H9 (cell line): ENCODE measurements around the gene LRP8. TPM values are rescaled to one million over a fixed set of nuclear protein-coding genes. Genes with fewer than 3 reads are reported as not detected.

Source experiments
- DNase-seq: peaks from one replicate; pipeline ENCODE4 v3.0.0-alpha.2; 2017
- H2AFZ ChIP-seq: one replicate; pipeline ENCODE4 v1.6.1; 2013; ENCODE audit warnings: mild to moderate bottlenecking, low read length, control low read depth, moderate library complexity
- H2AK5ac ChIP-seq: 2 replicates; pipeline ENCODE4 v1.6.1; 2013; ENCODE audit warnings: low read length, control low read depth, mixed read lengths; ENCODE audit not compliant: insufficient read length
- H2BK120ac ChIP-seq: one replicate; pipeline ENCODE4 v1.6.1; 2013; ENCODE audit warnings: low read depth, mild to moderate bottlenecking, low read length, control low read depth, inconsistent platforms; ENCODE audit not compliant: poor library complexity, severe bottlenecking
- H2BK12ac ChIP-seq: 2 replicates; pipeline ENCODE4 v1.6.1; 2013; ENCODE audit warnings: low read length, control low read depth, mixed read lengths, low read depth; ENCODE audit not compliant: insufficient read length
- H2BK15ac ChIP-seq: 2 replicates; pipeline ENCODE4 v1.6.1; 2013; ENCODE audit warnings: low read depth, low read length, control low read depth
- H2BK20ac ChIP-seq: one replicate; pipeline ENCODE4 v1.6.1; 2013; ENCODE audit warnings: low read depth, mild to moderate bottlenecking, low read length, control low read depth, inconsistent platforms; ENCODE audit not compliant: poor library complexity, severe bottlenecking
- H2BK5ac ChIP-seq: 2 replicates; pipeline ENCODE4 v1.6.1; 2013; ENCODE audit warnings: low read length, control low read depth, mixed read lengths; ENCODE audit not compliant: insufficient read length
- H3K14ac ChIP-seq: 2 replicates; pipeline ENCODE4 v1.6.1; 2013; ENCODE audit warnings: low read length, control low read depth; ENCODE audit not compliant: insufficient read depth
- H3K18ac ChIP-seq: 2 replicates; pipeline ENCODE4 v1.6.1; 2013; ENCODE audit warnings: low read depth, mild to moderate bottlenecking, mixed read lengths, low read length, control low read depth; ENCODE audit not compliant: insufficient read length
- H3K23ac ChIP-seq: 2 replicates; pipeline ENCODE4 v1.6.1; 2013; ENCODE audit warnings: low read length, control low read depth, mixed read lengths, low read depth; ENCODE audit not compliant: insufficient read length
- H3K23me2 ChIP-seq: 2 replicates; pipeline ENCODE4 v1.6.1; 2013; ENCODE audit warnings: low read depth, mild to moderate bottlenecking, mixed read lengths, low read length, control low read depth; ENCODE audit not compliant: insufficient read length, poor library complexity, severe bottlenecking
- H3K27ac ChIP-seq: 2 replicates; pipeline ENCODE4 v1.5.1; 2013; ENCODE audit warnings: low read length, control low read depth, mixed read lengths, low read depth; ENCODE audit not compliant: insufficient read length
- H3K27me3 ChIP-seq: 2 replicates; pipeline ENCODE4 v1.6.1; 2013; ENCODE audit warnings: low read length, control low read depth, inconsistent platforms; ENCODE audit not compliant: insufficient read depth
- H3K4ac ChIP-seq: 2 replicates; pipeline ENCODE4 v1.6.1; 2013; ENCODE audit warnings: low read depth, mild to moderate bottlenecking, control low read depth, inconsistent platforms, low read length, moderate library complexity
- H3K4me1 ChIP-seq: 2 replicates; pipeline ENCODE4 v1.6.1; 2013; ENCODE audit warnings: low read length, control low read depth, inconsistent platforms; ENCODE audit not compliant: insufficient read depth
- H3K4me2 ChIP-seq: 2 replicates; pipeline ENCODE4 v1.6.1; 2013; ENCODE audit warnings: low read length, control low read depth, mixed read lengths; ENCODE audit not compliant: insufficient read length, insufficient read depth
- H3K56ac ChIP-seq: 2 replicates; pipeline ENCODE4 v1.6.1; 2013; ENCODE audit warnings: low read depth, mild to moderate bottlenecking, mixed read lengths, low read length, control low read depth; ENCODE audit not compliant: insufficient read length
- H3K79me1 ChIP-seq: 2 replicates; pipeline ENCODE4 v1.6.1; 2013; ENCODE audit warnings: low read depth, mild to moderate bottlenecking, moderate library complexity, low read length, control low read depth, inconsistent platforms; ENCODE audit not compliant: insufficient read depth, poor library complexity, severe bottlenecking
- H3K79me2 ChIP-seq: 2 replicates; pipeline ENCODE4 v1.6.1; 2013; ENCODE audit warnings: low read length, control low read depth, inconsistent platforms; ENCODE audit not compliant: insufficient read depth
- H3K9ac ChIP-seq: 2 replicates; pipeline ENCODE4 v1.6.1; 2013; ENCODE audit warnings: low read length, control low read depth, mixed read lengths; ENCODE audit not compliant: insufficient read length; ENCODE audit errors: extremely low read depth
- H3K9me3 ChIP-seq: one replicate; pipeline ENCODE4 v1.6.1; 2013; ENCODE audit warnings: low read depth, low read length, inconsistent platforms; ENCODE audit not compliant: control insufficient read depth
- H3T11ph ChIP-seq: one replicate; pipeline ENCODE4 v1.6.1; 2013; ENCODE audit warnings: mild to moderate bottlenecking, low read length, control low read depth, inconsistent platforms
- H4K20me1 ChIP-seq: one replicate; pipeline ENCODE4 v1.6.1; 2013; ENCODE audit not compliant: control insufficient read depth, insufficient read length, insufficient read depth
- H4K5ac ChIP-seq: 2 replicates; pipeline ENCODE4 v1.6.1; 2013; ENCODE audit warnings: low read depth, mild to moderate bottlenecking, mixed read lengths, low read length, control low read depth; ENCODE audit not compliant: insufficient read length
- H4K8ac ChIP-seq: replicated peaks from 2 replicates; pipeline ENCODE4 v1.6.1; 2013; ENCODE audit warnings: low read length, control low read depth, mixed read lengths, low read depth; ENCODE audit not compliant: insufficient read length
- H4K91ac ChIP-seq: 2 replicates; pipeline ENCODE4 v1.6.1; 2013; ENCODE audit warnings: low read depth, mild to moderate bottlenecking, moderate library complexity, mixed read lengths, low read length, control low read depth; ENCODE audit not compliant: insufficient read length
- H3K27ac Mint-ChIP-seq, 3 experiments: 2 replicates in 2 of 3; 3 replicates in 1 of 3; pipeline ENCODE4 v1.8.0; 2020 to 2021; ENCODE audit warnings: mixed read lengths in 3 of 3, mild to moderate bottlenecking in 1 of 3, moderate library complexity in 1 of 3
- H3K27me3 Mint-ChIP-seq: 2 replicates; pipeline ENCODE4 v1.8.0; 2021; ENCODE audit warnings: low read depth, mild to moderate bottlenecking, moderate library complexity, mixed read lengths
- H3K36me3 Mint-ChIP-seq, 3 experiments: 2 replicates in 2 of 3; 3 replicates in 1 of 3; pipeline ENCODE4 v1.8.0; 2020 to 2021; ENCODE audit warnings: low read depth in 3 of 3, mixed read lengths in 3 of 3; ENCODE audit not compliant: insufficient read depth in 1 of 3
- H3K4me1 Mint-ChIP-seq, 2 experiments: 2 replicates each; pipeline ENCODE4 v1.8.0; 2020; ENCODE audit warnings: mixed read lengths in 2 of 2
- H3K4me3 Mint-ChIP-seq, 2 experiments: 2 replicates in 1 of 2; 3 replicates in 1 of 2; pipeline ENCODE4 v1.8.0; 2020 to 2021; ENCODE audit warnings: mild to moderate bottlenecking in 2 of 2, mixed read lengths in 2 of 2, moderate library complexity in 1 of 2
- H3K9me3 Mint-ChIP-seq, 2 experiments: 2 replicates in 1 of 2; 3 replicates in 1 of 2; pipeline ENCODE4 v1.8.0; 2020; ENCODE audit warnings: mild to moderate bottlenecking in 2 of 2, mixed read lengths in 2 of 2, moderate library complexity in 1 of 2
- CTCF ChIP-seq: fragments of 200-600 bp; sonication (generic); conservative IDR thresholded peaks from 3 replicates; pipeline ENCODE4 v1.8.0; 2021; ENCODE audit warnings: antibody characterized with exemption, mild to moderate bottlenecking
- WGBS: extraction: QIAGEN DNeasy Blood & Tissue Kit; methylation state at CpG from one replicate; pipeline ENCODE4 v1.1.7; 2013; ENCODE audit warnings: missing lambda C conversion rate, low lambda C conversion rate, mixed read lengths; ENCODE audit not compliant: insufficient read length; ENCODE audit errors: extremely low coverage; 5-methylcytosine and 5-hydroxymethylcytosine counted together
- total RNA-seq: library from RNA; stranded (reverse); gene quantifications from 2 replicates; pipeline ENCODE4 v1.2.1, GENCODE V29; 2021

Gene LRP8
- total RNA-seq, 1 experiment from 2014 or later, result 78.6 TPM

GRCh38 chr1:53325326-53326087, 2.4 kb downstream of the LRP8 start:
- H2BK20ac ChIP-seq, result no peak overlapping the region
- no peaks in the 10 kb centered on the region for H3K27me3 ChIP-seq
- H2BK5ac ChIP-seq, result no peak overlapping the region
- no peak overlapping the region for H3K23ac ChIP-seq
- peak overlapping the region; percentile 94 to 99 (median 96) for H3K27ac Mint-ChIP-seq
- H4K8ac ChIP-seq, result no peak overlapping the region
- peaks cover 35 to 37% of the 10 kb centered on the region in 2 experiments for H3K4me1 Mint-ChIP-seq
- peak overlapping the region; percentile 20 for H4K91ac ChIP-seq
- WGBS, result no CpG with 5 or more reads among the region's 26 CpGs
- H3K9me3 Mint-ChIP-seq, result peaks cover 0 to 3% of the 10 kb centered on the region in 2 experiments; a peak in 1 of 5 replicates
- H3K27me3 Mint-ChIP-seq, result peaks cover 3% of the 10 kb centered on the region; the same call in 1 of the 2 replicates
- H3K9me3 ChIP-seq, result no peaks in the 10 kb centered on the region
- DNase-seq, result no peak
- H3K4me1 ChIP-seq, result peaks cover 3% of the 10 kb centered on the region; the same call in 1 of the 2 replicates
- peaks cover 19% of the 10 kb centered on the region for H3K23me2 ChIP-seq
- no peaks in the 10 kb centered on the region for H4K20me1 ChIP-seq
- TF ChIP-seq CTCF, result no peak
- H2BK12ac ChIP-seq, result no peak overlapping the region
- H3K79me2 ChIP-seq, result peaks cover 18% of the 10 kb centered on the region; the same call in 1 of the 2 replicates
- no peak overlapping the region for H3K56ac ChIP-seq
- H3K14ac ChIP-seq, result peak overlapping the region; percentile 72
- H2BK120ac ChIP-seq, result no peak overlapping the region
- H3T11ph ChIP-seq, result no peak overlapping the region
- peak overlapping the region; percentile 55 for H3K9ac ChIP-seq
- no peak overlapping the region for H4K5ac ChIP-seq
- peak overlapping the region; percentile 9 for H3K18ac ChIP-seq
- H3K27ac ChIP-seq, result no peak overlapping the region
- H3K36me3 Mint-ChIP-seq, result peaks cover 33 to 55% (median 40%) of the 10 kb centered on the region in 3 experiments
- no peak overlapping the region for H3K4ac ChIP-seq
- peaks cover 10% of the 10 kb centered on the region for H3K79me1 ChIP-seq
- H3K4me2 ChIP-seq, result peak overlapping the region; percentile 44
- H2BK15ac ChIP-seq, result no peak overlapping the region
- H2AFZ ChIP-seq, result no peak overlapping the region
- no peak overlapping the region for H2AK5ac ChIP-seq
- peak overlapping the region; percentile 90 to 96 for H3K4me3 Mint-ChIP-seq
